Endothelial cell of umbilical vein (primary cell): ENCODE results near the gene LRRC43. TPM values are rescaled to one million over a fixed set of nuclear protein-coding genes. Genes with fewer than 3 reads are reported as not detected.

Experiments used
- BruUV-seq: library from RNA; stranded (reverse); fragments of 400-500 nt; replicated peaks from 2 replicates; lab custom pipeline; 2021; lab: Mats Ljungman, UMichigan
- CTCF ChIA-PET: fragments of 300-600, 350-600 bp; sonication (Branson Sonifier 250); formaldehyde crosslinking; loops from one replicate; lab custom pipeline; 2021; ENCODE audit warnings: antibody characterized with exemption, inconsistent platforms; lab: Charles Lee
- POLR2A ChIA-PET: fragments of 300-600, 350-600 bp; sonication (Branson Sonifier 250); formaldehyde crosslinking; loops from one replicate; lab custom pipeline; 2021; ENCODE audit warnings: antibody characterized with exemption, inconsistent platforms; lab: Charles Lee
- DNase-seq: peaks from one replicate; pipeline ENCODE4 v3.0.0-alpha.2; 2011; ENCODE audit warnings: low read depth, low spot score
- FAIRE-seq: peaks from 2 replicates; lab custom pipeline; 2011; peaks lifted over from hg19 to GRCh38; lab: Jason Lieb, UNC
- H2AFZ ChIP-seq: 2 replicates; pipeline ENCODE4 v1.6.0; 2012; ENCODE audit warnings: low read depth, low read length, control low read depth, inconsistent platforms
- H3K27ac ChIP-seq: 2 replicates; pipeline ENCODE4 v1.5.1; 2011; ENCODE audit warnings: low read depth, mild to moderate bottlenecking, control low read depth, low read length, moderate library complexity; ENCODE audit not compliant: insufficient read depth
- H3K27me3 ChIP-seq, 2 experiments: 2 replicates each; pipeline versions ENCODE4 v1.6.0 to v1.6.1; 2011; ENCODE audit warnings: low read length in 2 of 2, mixed read lengths in 1 of 2; ENCODE audit not compliant: control insufficient read depth in 2 of 2, insufficient read depth in 2 of 2
- H3K36me3 ChIP-seq, 2 experiments: 2 replicates in 1 of 2; 3 replicates in 1 of 2; pipeline ENCODE4 v1.5.1; 2011; ENCODE audit warnings: low read length in 2 of 2, mild to moderate bottlenecking in 1 of 2, moderate library complexity in 1 of 2; ENCODE audit not compliant: control insufficient read depth in 2 of 2, insufficient read depth in 2 of 2; ENCODE audit errors: extremely low read depth in 1 of 2
- H3K4me1 ChIP-seq: 3 replicates; pipeline ENCODE4 v1.5.1; 2011; ENCODE audit warnings: mild to moderate bottlenecking, low read length; ENCODE audit not compliant: control insufficient read depth, insufficient read depth; ENCODE audit errors: extremely low read depth
- H3K4me2 ChIP-seq: 2 replicates; pipeline ENCODE4 v1.6.1; 2011; ENCODE audit warnings: low read length, control low read depth, mixed read lengths; ENCODE audit not compliant: insufficient read depth
- H3K4me3 ChIP-seq, 3 experiments: fragments of 200-600 bp in 1 of 3; sonication (generic), shearing (Covaris generic) in 1 of 3; replicated peaks in 1 of 3; 2 replicates each; pipeline ENCODE4 v1.5.1; 2011 to 2016; ENCODE audit warnings: control low read depth in 3 of 3, low read length in 3 of 3, mild to moderate bottlenecking in 2 of 3, inconsistent platforms in 1 of 3, low read depth in 1 of 3, moderate library complexity in 1 of 3; ENCODE audit not compliant: insufficient read depth in 1 of 3
- H3K79me2 ChIP-seq: 2 replicates; pipeline ENCODE4 v1.6.0; 2012; ENCODE audit warnings: low read length, inconsistent platforms; ENCODE audit not compliant: control insufficient read depth, insufficient read depth
- H3K9ac ChIP-seq: replicated peaks from 2 replicates; pipeline ENCODE3; 2011; ENCODE audit warnings: low read length, control low read depth; ENCODE audit not compliant: insufficient read depth; ENCODE audit errors: extremely low read depth
- H3K9me1 ChIP-seq: replicated peaks from 3 replicates; pipeline ENCODE4 v1.6.0; 2011; ENCODE audit warnings: mild to moderate bottlenecking, low read length; ENCODE audit not compliant: control insufficient read depth, insufficient read depth; ENCODE audit errors: extremely low read depth
- H3K9me3 ChIP-seq: replicated peaks from 2 replicates; pipeline ENCODE4 v1.5.1; 2012; ENCODE audit warnings: low read length, inconsistent platforms; ENCODE audit not compliant: control insufficient read depth, insufficient read depth
- H4K20me1 ChIP-seq: replicated peaks from 2 replicates; pipeline ENCODE3; 2011; ENCODE audit warnings: mild to moderate bottlenecking, low read length; ENCODE audit not compliant: control insufficient read depth, insufficient read depth; ENCODE audit errors: extremely low read depth
- CTCF ChIP-seq, 2 donors: IDR thresholded peaks; 1 replicate in 1 of 2; 2 replicates in 1 of 2; pipeline ENCODE4 v1.5.1; 2011; ENCODE audit warnings: low read length in 2 of 2, mild to moderate bottlenecking in 2 of 2, moderate library complexity in 2 of 2, control low read depth in 1 of 2, inconsistent platforms in 1 of 2, low read depth in 1 of 2; ENCODE audit not compliant: insufficient read depth in 1 of 2; ENCODE audit errors: extremely low read depth in 1 of 2
- EZH2 ChIP-seq: IDR thresholded peaks from 2 replicates; pipeline ENCODE4 v1.6.1; 2012; ENCODE audit warnings: borderline replicate concordance, low read depth, mild to moderate bottlenecking, moderate library complexity, low read length, inconsistent platforms; ENCODE audit not compliant: severe bottlenecking
- FOS ChIP-seq: IDR thresholded peaks from 2 replicates; pipeline ENCODE4 v1.6.1; 2011; ENCODE audit warnings: mild to moderate bottlenecking, low read length, moderate library complexity, borderline replicate concordance; ENCODE audit not compliant: insufficient read depth
- GATA2 ChIP-seq: IDR thresholded peaks from 2 replicates; pipeline ENCODE4 v1.7.0; 2011; ENCODE audit warnings: low read depth, mild to moderate bottlenecking, moderate library complexity, mixed read lengths, low read length; ENCODE audit not compliant: insufficient read length, insufficient read depth
- JUN ChIP-seq: IDR thresholded peaks from 2 replicates; pipeline ENCODE4 v1.6.1; 2011; ENCODE audit warnings: borderline replicate concordance, low read depth; ENCODE audit not compliant: insufficient read length, insufficient read depth
- MYC ChIP-seq: IDR thresholded peaks from one replicate; pipeline ENCODE4 v1.6.1; 2011; ENCODE audit warnings: mild to moderate bottlenecking, low read depth, low read length
- POLR2A ChIP-seq: IDR thresholded peaks from 2 replicates; pipeline ENCODE4 v1.6.1; 2012; ENCODE audit warnings: low read depth, mild to moderate bottlenecking, control low read depth, low read length
- POLR2AphosphoS5 ChIP-seq: IDR thresholded peaks from 2 replicates; pipeline ENCODE4 v1.6.1; 2012; ENCODE audit warnings: low read depth, mild to moderate bottlenecking, control low read depth, low read length, moderate library complexity; ENCODE audit not compliant: insufficient read depth
- dilution Hi-C: fragments of 300-500 bp; cut with MboI; formaldehyde crosslinking; loops from one replicate; pipeline ENCODE4 v1.15.0; 2019; ENCODE audit warnings: low sequenced_read_pairs; ENCODE audit not compliant: extremely low pct_ligation_motif_present
- intact Hi-C: fragments of 100-400 bp; cut with micrococcal nuclease; formaldehyde crosslinking; loops from one replicate; pipeline ENCODE4 v1.10.0; 2022
- polyA plus RNA-seq, 4 experiments: library from polyadenylated mRNA; depleted of rRNA in 3 of 4; stranded (reverse) in 3 of 4; unstranded in 1 of 4; fragments of >200 nt; gene quantifications; 2 replicates each; pipeline versions ENCODE4 v1.2.1 to v1.2.3, GENCODE V29; 2011 to 2012; ENCODE audit warnings: missing spikeins in 1 of 4
- total RNA-seq: library from RNA; stranded (reverse); gene quantifications from 2 replicates; pipeline ENCODE4 v1.2.3, GENCODE V29; 2021
- TF ChIP-seq, protein P1 (sequence below): IDR thresholded peaks from 2 replicates; pipeline ENCODE4 v1.6.1; 2011; ENCODE audit not compliant: insufficient read depth, insufficient read length

LRRC43 gene
- total and polyA plus RNA-seq, 2 donors (not counting 3 experiments of a cell fraction or from before 2014, with no cell fraction given), result 3.1 to 3.4 TPM

GRCh38 chr12:122171399-122171798 is 11.5 kb upstream of the LRRC43 start:
- TF ChIP-seq POLR2AphosphoS5 (no peak), MYC (no peak), POLR2A (no peak), JUN (no peak), CTCF (IDR thresholded peaks at IDR 0.05; ENCODE audit: extremely low read depth in 1 of 2, insufficient read depth in 1 of 2, low read depth in 1 of 2, low read length in 2 of 2) (no peak), EZH2 (no peak), GATA2 (no peak), FOS (no peak)
- TF ChIP-seq, protein P1, sequence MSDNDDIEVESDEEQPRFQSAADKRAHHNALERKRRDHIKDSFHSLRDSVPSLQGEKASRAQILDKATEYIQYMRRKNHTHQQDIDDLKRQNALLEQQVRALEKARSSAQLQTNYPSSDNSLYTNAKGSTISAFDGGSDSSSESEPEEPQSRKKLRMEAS, result no peak
- Histone ChIP-seq H3K4me1 (no peaks in the 10 kb centered on the region), H3K9me3 (no peaks in the 10 kb centered on the region), H4K20me1 (no peaks in the 10 kb centered on the region), H3K27me3 (peaks cover 0 to 3% of the 10 kb centered on the region in 2 experiments), H3K9ac (no peak overlapping the region), H3K4me3 (no peak overlapping the region), H3K4me2 (no peak overlapping the region), H3K9me1 (no peaks in the 10 kb centered on the region), H3K27ac (no peak overlapping the region), H2AFZ (no peak overlapping the region), H3K79me2 (no peaks in the 10 kb centered on the region), H3K36me3 (no peaks in the 10 kb centered on the region)
- POLR2A ChIA-PET, result no interaction called here
- no TSS peak for BruUV-seq
- FAIRE-seq, result no peak
- intact Hi-C loops (no loop called here), dilution Hi-C loops (no loop called here)
- CTCF ChIA-PET, result interaction anchor here (0.6 kb wide), 1 partner anchor 19 kb away, joined by 3 read pairs; no protein-coding TSS in a partner anchor
- no peak for DNase-seq
